Measurements from ENCODE around the gene PTPRC. TPM values are rescaled to one million over a fixed set of nuclear protein-coding genes. Genes with fewer than 3 reads are reported as not detected.
"Not testable (repeated sequence)": the region's sequence is repeated elsewhere in the genome, so short reads cannot be mapped to it uniquely, and the experiment has no call there.

PTPRC gene, protein sequence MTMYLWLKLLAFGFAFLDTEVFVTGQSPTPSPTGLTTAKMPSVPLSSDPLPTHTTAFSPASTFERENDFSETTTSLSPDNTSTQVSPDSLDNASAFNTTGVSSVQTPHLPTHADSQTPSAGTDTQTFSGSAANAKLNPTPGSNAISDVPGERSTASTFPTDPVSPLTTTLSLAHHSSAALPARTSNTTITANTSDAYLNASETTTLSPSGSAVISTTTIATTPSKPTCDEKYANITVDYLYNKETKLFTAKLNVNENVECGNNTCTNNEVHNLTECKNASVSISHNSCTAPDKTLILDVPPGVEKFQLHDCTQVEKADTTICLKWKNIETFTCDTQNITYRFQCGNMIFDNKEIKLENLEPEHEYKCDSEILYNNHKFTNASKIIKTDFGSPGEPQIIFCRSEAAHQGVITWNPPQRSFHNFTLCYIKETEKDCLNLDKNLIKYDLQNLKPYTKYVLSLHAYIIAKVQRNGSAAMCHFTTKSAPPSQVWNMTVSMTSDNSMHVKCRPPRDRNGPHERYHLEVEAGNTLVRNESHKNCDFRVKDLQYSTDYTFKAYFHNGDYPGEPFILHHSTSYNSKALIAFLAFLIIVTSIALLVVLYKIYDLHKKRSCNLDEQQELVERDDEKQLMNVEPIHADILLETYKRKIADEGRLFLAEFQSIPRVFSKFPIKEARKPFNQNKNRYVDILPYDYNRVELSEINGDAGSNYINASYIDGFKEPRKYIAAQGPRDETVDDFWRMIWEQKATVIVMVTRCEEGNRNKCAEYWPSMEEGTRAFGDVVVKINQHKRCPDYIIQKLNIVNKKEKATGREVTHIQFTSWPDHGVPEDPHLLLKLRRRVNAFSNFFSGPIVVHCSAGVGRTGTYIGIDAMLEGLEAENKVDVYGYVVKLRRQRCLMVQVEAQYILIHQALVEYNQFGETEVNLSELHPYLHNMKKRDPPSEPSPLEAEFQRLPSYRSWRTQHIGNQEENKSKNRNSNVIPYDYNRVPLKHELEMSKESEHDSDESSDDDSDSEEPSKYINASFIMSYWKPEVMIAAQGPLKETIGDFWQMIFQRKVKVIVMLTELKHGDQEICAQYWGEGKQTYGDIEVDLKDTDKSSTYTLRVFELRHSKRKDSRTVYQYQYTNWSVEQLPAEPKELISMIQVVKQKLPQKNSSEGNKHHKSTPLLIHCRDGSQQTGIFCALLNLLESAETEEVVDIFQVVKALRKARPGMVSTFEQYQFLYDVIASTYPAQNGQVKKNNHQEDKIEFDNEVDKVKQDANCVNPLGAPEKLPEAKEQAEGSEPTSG (N-terminal part only)
- 55.1 TPM for polyA plus RNA-seq (2012; ENCODE audit: low read depth, missing spikeins)

DNA sequence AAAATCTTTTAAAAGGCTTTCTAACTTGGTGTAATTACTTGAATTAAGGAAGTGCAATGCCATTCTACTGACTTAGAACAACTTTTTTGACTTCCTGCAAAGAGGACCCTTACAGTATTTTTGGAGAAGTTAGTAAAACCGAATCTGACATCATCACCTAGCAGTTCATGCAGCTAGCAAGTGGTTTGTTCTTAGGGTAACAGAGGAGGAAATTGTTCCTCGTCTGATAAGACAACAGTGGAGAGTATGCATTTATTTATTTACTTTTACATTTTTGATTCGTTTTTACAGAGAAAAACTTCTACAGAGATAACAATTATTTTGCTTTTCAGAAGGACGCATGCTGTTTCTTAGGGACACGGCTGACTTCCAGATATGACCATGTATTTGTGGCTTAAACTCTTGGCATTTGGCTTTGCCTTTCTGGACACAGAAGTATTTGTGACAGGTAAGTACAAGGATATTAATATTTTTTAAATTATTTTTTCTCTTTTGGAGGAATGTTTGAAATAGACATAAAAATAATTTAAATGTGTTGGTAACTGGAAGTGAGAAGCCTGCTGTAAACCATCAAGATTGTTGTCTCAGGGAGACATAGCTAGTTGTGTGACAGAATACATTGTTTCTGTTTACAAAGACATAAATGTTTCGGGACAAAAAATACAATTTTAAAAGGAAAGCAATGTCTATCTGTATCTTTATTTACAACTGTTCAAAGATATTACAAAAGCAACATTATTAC, at the start of gene PTPRC:
Gene PTPRC, plus strand, starts transcription at position 147 of the 742 bp plus-strand sequence. Its CDS starts 229 bp downstream, at position 376.
- peak; percentile 95 for FAIRE-seq
- TF ChIP-seq POU2F2 (IDR thresholded peaks at IDR 0.05; ENCODE audit: low read depth, low read length) = no peak
- TF ChIP-seq POLR2A (IDR thresholded peaks at IDR 0.05; ENCODE audit: low read depth, low read length) = peak; percentile 60
- TF ChIP-seq SPI1 (IDR thresholded peaks at IDR 0.05; ENCODE audit: low read depth, low read length) = peak; percentile 87
- peak; percentile 55; the same call in 1 of the 2 replicates for TF ChIP-seq POLR2AphosphoS5 (IDR thresholded peaks at IDR 0.05; ENCODE audit: low read depth, low read length)
- no peak for TF ChIP-seq PAX5 (IDR thresholded peaks at IDR 0.05; ENCODE audit: insufficient read depth, low read length, severe bottlenecking)
- no peak for TF ChIP-seq TAF1 (IDR thresholded peaks at IDR 0.05; ENCODE audit: low read depth, low read length)
- no peak for DNase-seq (ENCODE audit: insufficient read length, low spot score)

DNA sequence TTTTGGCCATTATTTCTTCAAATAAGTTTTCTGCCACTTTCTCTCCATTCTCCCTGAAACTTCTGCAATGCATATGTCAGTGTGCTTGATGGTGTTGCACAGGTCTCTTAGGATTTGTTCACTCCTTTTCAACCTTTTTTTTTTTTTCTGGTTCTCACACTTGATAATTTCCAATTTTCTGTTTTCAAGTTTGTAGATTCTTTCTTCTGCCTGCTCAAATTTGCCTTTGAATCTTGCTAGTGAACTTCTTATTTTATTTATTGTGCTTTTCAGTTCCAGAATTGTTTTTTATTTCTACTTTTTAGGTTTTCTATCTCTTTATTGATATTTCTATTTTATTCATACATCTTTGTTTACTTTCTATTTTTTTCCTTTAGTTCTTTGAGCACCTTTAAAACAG, 48.4 kb upstream of the PTPRC start:
- DNase-seq (ENCODE audit: insufficient read length, low spot score) (no peak), FAIRE-seq (no peak)
- TF ChIP-seq POU2F2 (IDR thresholded peaks at IDR 0.05; ENCODE audit: low read depth, low read length) = no peak
- no peak for TF ChIP-seq POLR2AphosphoS5 (IDR thresholded peaks at IDR 0.05; ENCODE audit: low read depth, low read length)
- no peak for TF ChIP-seq PAX5 (IDR thresholded peaks at IDR 0.05; ENCODE audit: insufficient read depth, low read length, severe bottlenecking)
- no peak for TF ChIP-seq TAF1 (IDR thresholded peaks at IDR 0.05; ENCODE audit: low read depth, low read length)
- no peak for TF ChIP-seq SPI1 (IDR thresholded peaks at IDR 0.05; ENCODE audit: low read depth, low read length)
- no peak for TF ChIP-seq POLR2A (IDR thresholded peaks at IDR 0.05; ENCODE audit: low read depth, low read length)

DNA sequence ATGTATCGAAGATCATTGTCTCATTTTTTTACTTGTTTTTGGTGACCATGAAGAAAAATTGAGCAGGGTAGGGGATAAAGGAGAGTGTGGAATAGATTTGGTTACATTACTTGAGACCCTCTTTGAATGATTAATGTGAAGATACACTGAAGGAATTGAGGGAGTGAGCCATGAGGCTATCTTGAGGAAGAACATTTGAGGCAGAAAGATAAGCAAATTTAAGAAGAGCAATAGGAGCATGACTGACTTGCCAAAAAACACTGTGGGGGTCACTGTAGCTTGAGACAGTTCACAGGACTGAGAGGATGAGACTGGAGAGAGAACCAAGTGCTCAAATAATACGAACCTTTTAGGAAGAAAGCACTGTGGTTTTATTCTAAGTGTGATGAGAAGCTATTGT, 43.1 kb upstream of the PTPRC start:
- DNase-seq (ENCODE audit: insufficient read length, low spot score) (no peak), FAIRE-seq (no peak)
- TF ChIP-seq TAF1 (IDR thresholded peaks at IDR 0.05; ENCODE audit: low read depth, low read length) (no peak), POU2F2 (IDR thresholded peaks at IDR 0.05; ENCODE audit: low read depth, low read length) (no peak), SPI1 (IDR thresholded peaks at IDR 0.05; ENCODE audit: low read depth, low read length) (no peak), POLR2A (IDR thresholded peaks at IDR 0.05; ENCODE audit: low read depth, low read length) (no peak), POLR2AphosphoS5 (IDR thresholded peaks at IDR 0.05; ENCODE audit: low read depth, low read length) (no peak), PAX5 (IDR thresholded peaks at IDR 0.05; ENCODE audit: insufficient read depth, low read length, severe bottlenecking) (no peak)

DNA sequence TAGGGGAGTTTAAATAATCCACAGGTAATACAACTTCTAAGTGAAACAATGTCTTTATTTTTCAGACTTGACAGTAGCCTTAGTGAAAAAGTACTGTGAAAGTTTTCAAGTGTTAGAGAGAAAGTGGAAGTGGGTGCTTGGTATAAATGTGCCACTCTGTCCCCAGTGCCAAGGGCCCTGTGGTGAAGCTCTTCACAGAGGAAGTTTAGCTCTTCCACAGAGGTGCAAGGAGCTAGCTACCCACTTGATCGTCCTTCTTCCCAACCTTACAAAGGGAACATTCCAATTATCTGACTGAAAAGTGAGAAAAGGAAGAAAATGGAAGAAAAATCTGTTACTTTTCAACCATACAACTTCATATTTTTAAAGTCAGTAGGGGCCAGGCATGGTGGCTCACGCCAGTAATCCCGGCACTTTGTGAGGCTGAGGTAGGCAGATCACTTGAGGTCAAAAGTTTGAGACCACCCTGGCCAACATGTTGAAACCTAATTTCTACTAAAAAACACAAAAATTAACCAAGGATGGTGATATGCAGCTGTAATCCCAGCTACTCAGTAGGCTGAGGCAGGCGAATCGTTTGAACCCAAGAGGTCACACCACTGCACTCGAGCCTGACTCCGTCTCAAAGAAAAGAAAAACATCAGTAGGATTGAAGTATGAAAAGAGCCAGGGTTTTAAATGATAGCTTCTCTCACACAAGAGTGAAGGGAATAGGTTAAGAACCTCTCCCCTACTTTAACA, 41.0 kb upstream of the PTPRC start:
- TF ChIP-seq SPI1 (IDR thresholded peaks at IDR 0.05; ENCODE audit: low read depth, low read length) (peak; percentile 63), TAF1 (IDR thresholded peaks at IDR 0.05; ENCODE audit: low read depth, low read length) (no peak)
- FAIRE-seq (peak; percentile 63), DNase-seq (ENCODE audit: insufficient read length, low spot score) (no peak)

DNA sequence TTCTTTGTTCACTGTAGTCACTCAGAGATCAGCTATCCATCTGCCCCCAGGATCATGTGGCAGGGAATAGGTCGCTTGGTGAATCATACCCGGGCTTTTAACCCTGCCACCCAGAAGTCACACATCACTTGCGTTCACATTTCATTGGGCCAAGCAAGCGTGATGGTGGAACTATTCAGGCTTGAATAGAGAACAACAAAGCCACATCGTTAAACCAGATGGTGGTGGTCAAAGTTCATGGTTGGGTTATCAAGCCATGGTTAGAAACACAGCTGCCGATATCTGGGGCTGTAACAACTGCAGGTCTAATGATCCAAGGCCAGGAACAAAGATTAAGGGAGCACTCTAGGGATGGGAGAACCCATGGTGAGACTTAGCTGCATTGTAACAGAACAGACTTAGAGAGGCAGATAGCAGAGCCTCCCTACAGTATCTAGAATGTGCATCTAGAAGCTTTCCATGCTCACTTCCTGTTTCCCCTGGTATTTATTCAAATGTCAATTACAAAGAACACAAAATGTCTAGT, 40.0 kb upstream of the PTPRC start:
- FAIRE-seq (peak; percentile 97), DNase-seq (ENCODE audit: insufficient read length, low spot score) (no peak)
- TF ChIP-seq POLR2AphosphoS5 (IDR thresholded peaks at IDR 0.05; ENCODE audit: low read depth, low read length) (no peak), PAX5 (IDR thresholded peaks at IDR 0.05; ENCODE audit: insufficient read depth, low read length, severe bottlenecking) (peak; percentile 90), TAF1 (IDR thresholded peaks at IDR 0.05; ENCODE audit: low read depth, low read length) (no peak; the same call in 1 of the 2 replicates), SPI1 (IDR thresholded peaks at IDR 0.05; ENCODE audit: low read depth, low read length) (peak; percentile 94), POLR2A (IDR thresholded peaks at IDR 0.05; ENCODE audit: low read depth, low read length) (0 out of 2 replicates have a peak, but pooled peaks have one; percentile 40), POU2F2 (IDR thresholded peaks at IDR 0.05; ENCODE audit: low read depth, low read length) (peak; percentile 26; the same call in 1 of the 2 replicates)

DNA sequence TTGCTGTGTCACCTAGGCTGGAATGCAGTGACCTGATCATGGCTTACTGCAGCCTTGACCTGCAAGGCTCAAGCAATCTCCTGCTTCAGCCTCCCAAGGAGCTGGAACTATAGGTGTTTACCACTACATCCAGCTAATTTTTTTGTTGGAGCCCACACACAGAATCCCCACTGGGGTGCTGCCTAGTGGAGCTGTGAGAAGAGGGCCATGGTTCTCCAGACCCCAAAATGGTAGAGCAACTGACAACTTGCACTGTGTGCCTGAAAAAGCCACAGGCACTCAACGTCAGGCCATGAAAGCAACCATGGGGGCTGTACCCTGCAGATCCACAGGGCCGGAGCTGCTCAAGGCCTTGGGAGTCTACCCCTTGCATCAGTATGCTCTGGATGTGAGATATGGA, 39.1 kb upstream of the PTPRC start:
- FAIRE-seq = no peak
- no peak for DNase-seq (ENCODE audit: insufficient read length, low spot score)
- no peak for TF ChIP-seq POU2F2 (IDR thresholded peaks at IDR 0.05; ENCODE audit: low read depth, low read length)
- TF ChIP-seq POLR2A (IDR thresholded peaks at IDR 0.05; ENCODE audit: low read depth, low read length) = no peak
- TF ChIP-seq SPI1 (IDR thresholded peaks at IDR 0.05; ENCODE audit: low read depth, low read length) = no peak
- no peak for TF ChIP-seq PAX5 (IDR thresholded peaks at IDR 0.05; ENCODE audit: insufficient read depth, low read length, severe bottlenecking)
- TF ChIP-seq TAF1 (IDR thresholded peaks at IDR 0.05; ENCODE audit: low read depth, low read length) = no peak
- TF ChIP-seq POLR2AphosphoS5 (IDR thresholded peaks at IDR 0.05; ENCODE audit: low read depth, low read length) = no peak

DNA sequence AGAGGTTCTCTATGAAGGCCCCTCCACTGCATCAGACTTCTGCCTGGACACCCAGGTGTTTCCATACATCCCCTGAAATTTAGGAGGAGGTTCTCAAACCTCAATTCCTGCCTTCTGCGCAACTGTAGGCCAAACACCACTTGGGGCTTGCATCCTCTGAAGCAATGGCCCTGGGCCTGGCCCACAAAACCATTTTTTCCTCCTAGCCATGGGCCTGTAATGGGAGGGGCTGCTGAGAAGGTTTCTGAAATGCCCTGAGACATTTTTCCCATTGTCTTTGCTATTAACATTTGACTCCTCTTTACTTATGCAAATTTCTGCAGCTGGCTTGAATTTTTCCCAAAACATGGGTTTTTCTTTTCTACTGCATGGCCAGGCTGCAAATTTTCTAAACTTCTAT, 37.9 kb upstream of the PTPRC start:
- FAIRE-seq (no peak), DNase-seq (ENCODE audit: insufficient read length, low spot score) (no peak)
- TF ChIP-seq POLR2AphosphoS5 (IDR thresholded peaks at IDR 0.05; ENCODE audit: low read depth, low read length) (no peak), POLR2A (IDR thresholded peaks at IDR 0.05; ENCODE audit: low read depth, low read length) (no peak), SPI1 (IDR thresholded peaks at IDR 0.05; ENCODE audit: low read depth, low read length) (no peak), POU2F2 (IDR thresholded peaks at IDR 0.05; ENCODE audit: low read depth, low read length) (no peak), TAF1 (IDR thresholded peaks at IDR 0.05; ENCODE audit: low read depth, low read length) (no peak), PAX5 (IDR thresholded peaks at IDR 0.05; ENCODE audit: insufficient read depth, low read length, severe bottlenecking) (no peak)

DNA sequence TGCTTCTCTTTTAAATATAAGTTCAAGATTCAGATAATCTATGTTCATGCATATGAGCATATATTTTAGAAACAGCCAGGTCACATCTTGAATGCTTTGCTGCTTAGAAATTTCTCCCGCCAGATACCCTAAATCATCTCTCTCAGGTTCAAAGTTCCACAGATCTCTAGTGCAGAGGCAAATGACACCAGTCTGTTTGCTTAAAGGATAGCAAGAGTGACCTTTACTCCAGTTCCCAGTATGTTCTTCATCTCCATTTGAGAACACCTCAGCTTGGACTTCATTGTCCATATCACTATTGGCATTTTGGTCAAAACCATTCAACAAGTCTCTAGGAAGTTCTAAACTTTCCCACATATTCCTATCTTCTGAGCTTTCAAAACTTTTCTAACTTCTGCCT, 37.5 kb upstream of the PTPRC start:
- not testable (repeated sequence) for FAIRE-seq; DNase-seq (ENCODE audit: insufficient read length, low spot score)

Data from GM12891 (cell line).